Smooth muscle cell of the brain vasculature (primary cell): ENCODE measurements around the gene ZNF567.

ENCODE experiments used
- DNase-seq: peaks from one replicate; pipeline ENCODE4 v3.0.0-alpha.2; 2012; ENCODE audit warnings: low read depth, low spot score

The ZNF567 gene

DNA sequence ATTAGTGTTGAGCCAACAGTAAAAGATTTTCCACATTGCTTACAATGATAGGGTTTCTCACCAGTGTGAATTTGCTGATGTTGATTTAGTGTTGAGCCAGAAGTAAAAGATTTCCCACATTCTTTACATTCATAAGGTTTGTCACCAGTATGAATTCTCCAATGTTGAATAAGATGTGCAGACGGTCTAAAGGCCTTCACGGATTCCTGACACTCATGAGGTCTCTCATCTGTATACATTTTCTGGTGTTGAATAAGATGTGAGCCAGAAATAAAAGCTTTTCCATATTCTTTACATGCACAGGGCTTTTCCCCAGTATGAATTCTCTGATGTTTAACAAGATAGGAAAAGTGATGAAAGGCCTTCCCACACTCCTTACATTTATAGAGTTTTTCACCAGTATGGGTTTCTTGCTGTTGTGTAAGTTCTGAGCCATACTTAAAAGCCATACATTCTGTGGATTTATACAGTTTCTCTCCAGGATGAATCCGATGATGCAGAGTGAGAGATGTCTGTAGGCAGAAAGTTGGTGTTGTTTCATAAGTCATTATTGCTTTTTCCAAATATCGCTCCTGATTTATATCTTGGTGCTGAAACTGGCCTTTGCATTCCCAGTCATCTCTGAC is 62.8 kb downstream of the ZNF567 start:
- DNase-seq: no peak
